Mesothelial cell of epicardium (in vitro differentiated cells): ENCODE measurements around the gene RNF144B. TPM values are rescaled to one million over a fixed set of nuclear protein-coding genes. Genes with fewer than 3 reads are reported as not detected.

Experiments used
- DNase-seq, 2 experiments: peaks; one replicate each; pipeline ENCODE4 v3.0.0; 2021; ENCODE audit warnings: low spot score in 2 of 2; ENCODE audit not compliant: unreplicated experiment in 2 of 2
- H3K27ac Mint-ChIP-seq: 2 replicates; pipeline ENCODE4 v1.8.0; 2021; ENCODE audit warnings: mixed read lengths
- H3K27me3 Mint-ChIP-seq: 2 replicates; pipeline ENCODE4 v1.8.0; 2021; ENCODE audit warnings: low read depth, mixed read lengths
- H3K36me3 Mint-ChIP-seq: 2 replicates; pipeline ENCODE4 v1.8.0; 2021; ENCODE audit warnings: mixed read lengths
- H3K4me1 Mint-ChIP-seq: 2 replicates; pipeline ENCODE4 v1.8.0; 2021; ENCODE audit warnings: mixed read lengths
- H3K4me3 Mint-ChIP-seq: 2 replicates; pipeline ENCODE4 v1.8.0; 2021; ENCODE audit warnings: mild to moderate bottlenecking, moderate library complexity, mixed read lengths
- H3K9me3 Mint-ChIP-seq: 2 replicates; pipeline ENCODE4 v1.8.0; 2021; ENCODE audit warnings: mixed read lengths
- total RNA-seq: library from RNA; stranded (reverse); gene quantifications from 3 replicates; pipeline ENCODE4 v1.2.1, GENCODE V29; 2021
- TF ChIP-seq, protein P1 (sequence below): fragments of 200-600 bp; sonication (generic); IDR thresholded peaks from one replicate; pipeline ENCODE4 v1.5.0; 2021; ENCODE audit warnings: antibody characterized with exemption; ENCODE audit not compliant: unreplicated experiment

RNF144B gene
- total RNA-seq, 1 donor from 2014 or later: 5.1 TPM

- no peak overlapping the region for H3K4me3 Mint-ChIP-seq
- TF ChIP-seq, protein P1, sequence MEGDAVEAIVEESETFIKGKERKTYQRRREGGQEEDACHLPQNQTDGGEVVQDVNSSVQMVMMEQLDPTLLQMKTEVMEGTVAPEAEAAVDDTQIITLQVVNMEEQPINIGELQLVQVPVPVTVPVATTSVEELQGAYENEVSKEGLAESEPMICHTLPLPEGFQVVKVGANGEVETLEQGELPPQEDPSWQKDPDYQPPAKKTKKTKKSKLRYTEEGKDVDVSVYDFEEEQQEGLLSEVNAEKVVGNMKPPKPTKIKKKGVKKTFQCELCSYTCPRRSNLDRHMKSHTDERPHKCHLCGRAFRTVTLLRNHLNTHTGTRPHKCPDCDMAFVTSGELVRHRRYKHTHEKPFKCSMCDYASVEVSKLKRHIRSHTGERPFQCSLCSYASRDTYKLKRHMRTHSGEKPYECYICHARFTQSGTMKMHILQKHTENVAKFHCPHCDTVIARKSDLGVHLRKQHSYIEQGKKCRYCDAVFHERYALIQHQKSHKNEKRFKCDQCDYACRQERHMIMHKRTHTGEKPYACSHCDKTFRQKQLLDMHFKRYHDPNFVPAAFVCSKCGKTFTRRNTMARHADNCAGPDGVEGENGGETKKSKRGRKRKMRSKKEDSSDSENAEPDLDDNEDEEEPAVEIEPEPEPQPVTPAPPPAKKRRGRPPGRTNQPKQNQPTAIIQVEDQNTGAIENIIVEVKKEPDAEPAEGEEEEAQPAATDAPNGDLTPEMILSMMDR: no peak
Observed at GRCh38 chr6:18492972-18493371, 105.8 kb downstream of the RNF144B start.

DNA sequence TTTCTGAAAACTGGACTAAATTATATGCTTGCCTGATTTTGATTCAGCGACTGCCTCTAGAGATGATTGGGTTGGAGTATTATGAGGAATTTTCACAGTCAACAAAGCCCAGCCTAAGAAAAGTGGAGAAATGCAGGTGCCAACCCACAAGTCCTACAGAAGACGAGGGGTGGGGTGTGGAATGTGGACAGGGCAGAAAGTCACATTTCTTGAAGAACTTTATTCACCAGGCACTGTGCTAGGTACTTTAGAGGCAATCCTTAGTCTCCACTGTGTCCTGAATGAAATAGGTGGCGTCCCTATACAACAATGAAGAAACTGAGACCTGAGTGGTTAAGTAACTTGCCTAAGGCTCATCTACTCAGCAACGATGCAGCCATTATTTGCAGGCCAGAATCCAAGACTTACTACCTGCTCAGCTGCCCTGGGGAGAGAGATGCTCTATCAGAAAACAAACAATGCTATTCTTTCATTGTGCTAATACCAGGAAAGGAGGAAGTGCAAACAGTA, 106.3 kb downstream of the RNF144B start:
- TF ChIP-seq, protein P1: no peak
- no peaks in the 10 kb centered on the region for H3K9me3 Mint-ChIP-seq
- H3K27me3 Mint-ChIP-seq: no peaks in the 10 kb centered on the region
- peaks cover 34% of the 10 kb centered on the region for H3K4me1 Mint-ChIP-seq
- H3K4me3 Mint-ChIP-seq: no peak overlapping the region
- no peaks in the 10 kb centered on the region for H3K36me3 Mint-ChIP-seq
- H3K27ac Mint-ChIP-seq: peak overlapping the region; percentile 6
- DNase-seq: no peak

More at GRCh38 chr6:18492972-18493371, 105.8 kb downstream of the RNF144B start:
- Mint-ChIP-seq H3K27ac (no peak overlapping the region), H3K9me3 (no peaks in the 10 kb centered on the region), H3K4me1 (peaks cover 37% of the 10 kb centered on the region), H3K27me3 (no peaks in the 10 kb centered on the region), H3K36me3 (no peaks in the 10 kb centered on the region)
- DNase-seq: no peak

- no peaks in the 10 kb centered on the region for H3K27me3 Mint-ChIP-seq
- TF ChIP-seq, protein P1: no peak
- no peak for DNase-seq
- H3K4me1 Mint-ChIP-seq: peaks cover 30% of the 10 kb centered on the region
- H3K36me3 Mint-ChIP-seq: no peaks in the 10 kb centered on the region
- H3K27ac Mint-ChIP-seq: no peak overlapping the region
- H3K4me3 Mint-ChIP-seq: no peak overlapping the region
- no peaks in the 10 kb centered on the region for H3K9me3 Mint-ChIP-seq
Observed at GRCh38 chr6:18493925-18494324, 106.8 kb downstream of the RNF144B start.

DNA sequence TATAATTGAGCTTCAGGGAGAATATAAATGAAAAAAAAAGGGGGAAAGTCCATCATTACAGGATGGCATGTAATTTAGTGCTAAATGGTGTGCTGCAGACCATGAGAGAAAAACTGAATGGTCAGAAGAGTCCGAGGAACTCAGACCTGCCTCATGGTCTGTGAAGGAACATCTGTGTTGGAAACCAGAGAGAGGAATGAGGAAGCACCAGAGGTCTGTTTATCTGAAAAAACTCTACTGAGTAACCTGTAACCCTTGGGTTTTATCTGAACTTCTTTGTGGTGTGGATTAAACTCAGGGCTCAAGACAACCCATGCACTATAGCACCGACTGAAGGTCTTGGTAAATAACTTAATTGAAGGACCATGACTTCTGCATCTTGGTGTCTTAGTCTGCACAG, 108.1 kb downstream of the RNF144B start:
- Mint-ChIP-seq H3K9me3 (no peaks in the 10 kb centered on the region), H3K4me3 (no peak overlapping the region), H3K27me3 (no peaks in the 10 kb centered on the region), H3K4me1 (peaks cover 30% of the 10 kb centered on the region), H3K36me3 (no peaks in the 10 kb centered on the region), H3K27ac (no peak overlapping the region)
- TF ChIP-seq, protein P1: no peak
- no peak for DNase-seq

- H3K4me3 Mint-ChIP-seq: no peak overlapping the region
- no peaks in the 10 kb centered on the region for H3K9me3 Mint-ChIP-seq
- H3K4me1 Mint-ChIP-seq: peaks cover 26% of the 10 kb centered on the region
- H3K27ac Mint-ChIP-seq: no peak overlapping the region
- DNase-seq: no peak
- H3K36me3 Mint-ChIP-seq: no peaks in the 10 kb centered on the region
- TF ChIP-seq, protein P1: no peak
- H3K27me3 Mint-ChIP-seq: no peaks in the 10 kb centered on the region
Observed at GRCh38 chr6:18496462-18496861, 109.3 kb downstream of the RNF144B start.

- no peaks in the 10 kb centered on the region for H3K9me3 Mint-ChIP-seq
Observed at GRCh38 chr6:18497006-18497405, 109.9 kb downstream of the RNF144B start.

More at GRCh38 chr6:18497006-18497405, 109.9 kb downstream of the RNF144B start:
- Mint-ChIP-seq H3K36me3 (no peaks in the 10 kb centered on the region), H3K4me1 (peaks cover 23% of the 10 kb centered on the region), H3K4me3 (no peak overlapping the region), H3K27me3 (no peaks in the 10 kb centered on the region), H3K27ac (no peak overlapping the region)
- TF ChIP-seq, protein P1: no peak
- DNase-seq: no peak
